GM21423 (cell line): ENCODE results near the gene MEF2C.

Experiments used
- ATAC-seq: cut with Tn5 transposase; IDR thresholded peaks from one replicate; pipeline ENCODE4 v1.9.1; 2021; ENCODE audit warnings: mild to moderate bottlenecking, moderate library complexity; ENCODE audit not compliant: unreplicated experiment

Gene MEF2C

DNA sequence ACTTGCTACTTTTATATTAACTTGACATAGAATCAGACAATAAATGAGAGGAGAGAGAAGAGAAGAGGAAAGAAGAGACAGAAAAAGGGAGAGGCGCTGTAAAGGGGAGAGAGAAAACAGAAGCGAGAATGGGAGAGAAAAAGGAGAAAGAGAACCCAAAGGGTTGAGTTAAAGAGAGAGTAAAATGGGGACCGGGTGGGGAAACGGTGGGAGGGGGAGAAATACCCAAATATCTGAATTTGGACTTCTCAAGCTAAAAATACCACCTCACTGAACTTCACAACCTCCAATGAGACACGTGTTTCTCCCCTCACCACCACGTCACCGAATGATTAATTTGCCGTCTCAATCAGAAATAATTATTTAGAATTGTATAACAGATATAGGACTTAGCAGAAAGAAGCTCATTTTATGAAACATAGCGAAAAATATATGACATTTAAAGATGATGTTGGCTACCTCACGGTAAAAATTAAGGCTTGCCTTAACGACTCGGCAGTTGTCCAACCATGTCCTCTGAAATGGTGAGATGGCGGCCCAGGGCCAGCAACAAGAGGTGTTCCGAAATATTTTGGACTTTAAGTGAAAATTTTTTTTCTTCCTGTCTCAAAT is 204.1 kb downstream of the MEF2C start:
- no peak for ATAC-seq

DNA sequence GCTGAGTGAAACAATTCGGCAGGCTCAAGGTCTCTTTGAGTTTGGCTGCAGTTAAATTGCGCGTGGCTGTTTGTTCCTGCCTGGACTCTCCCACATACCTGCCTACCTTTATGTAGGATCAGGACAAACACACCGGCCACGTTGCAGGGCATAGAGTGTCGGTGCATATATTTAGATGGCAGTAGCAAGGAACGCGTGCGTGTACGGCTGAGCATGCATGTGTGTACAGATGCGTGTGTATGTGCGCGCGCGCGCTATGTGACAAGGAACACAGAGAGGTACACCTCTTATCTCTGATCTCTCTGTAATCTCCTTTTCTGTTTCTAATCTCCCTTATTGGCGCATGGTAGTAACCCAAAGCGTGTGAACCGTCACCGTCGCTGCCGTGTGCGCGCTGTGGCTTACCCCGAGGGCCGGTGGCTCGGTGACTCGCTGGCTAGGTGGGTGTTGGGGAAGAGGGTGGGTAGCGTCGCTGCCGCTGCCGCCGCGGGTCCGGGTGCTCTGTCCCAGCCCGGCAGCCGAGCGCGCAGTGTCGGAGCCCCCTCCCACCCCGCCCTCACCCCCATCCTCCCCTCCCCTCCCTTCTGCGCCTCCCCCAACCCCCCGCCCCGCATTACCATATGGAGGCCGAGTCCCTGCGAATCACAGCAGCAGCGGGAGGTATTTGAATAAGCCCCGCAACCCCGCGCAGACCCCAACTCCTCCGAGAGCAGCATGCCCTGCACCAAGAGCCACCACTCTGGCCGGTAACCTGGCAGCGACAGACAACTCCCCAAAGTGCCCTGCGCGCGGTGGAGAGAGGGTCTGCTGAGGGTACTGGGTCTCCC is 204.8 kb downstream of the MEF2C start:
- no peak for ATAC-seq

DNA sequence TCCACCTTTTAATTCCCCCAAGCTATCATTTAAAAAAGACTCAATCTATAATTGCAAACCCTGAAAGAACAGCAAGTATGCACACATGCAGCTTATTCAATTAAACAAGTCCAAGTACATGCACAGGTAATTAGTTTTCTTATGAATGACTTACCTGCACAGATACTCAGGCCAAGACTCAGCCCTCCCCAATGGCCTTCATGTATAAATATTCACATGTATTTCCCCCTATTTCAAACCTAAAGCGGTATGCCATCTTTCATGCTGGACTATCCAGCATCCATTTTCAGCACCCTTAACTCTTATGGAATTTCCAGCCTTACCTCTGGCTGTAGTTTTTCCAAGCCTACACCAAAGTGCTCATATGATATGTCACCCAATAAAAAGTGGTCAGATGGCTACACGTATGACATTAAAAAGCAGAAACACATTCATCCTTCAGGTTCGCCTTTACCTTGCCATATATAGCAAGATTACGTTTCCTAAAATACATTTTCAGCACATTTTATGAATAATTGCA is 205.5 kb downstream of the MEF2C start:
- no peak for ATAC-seq

DNA sequence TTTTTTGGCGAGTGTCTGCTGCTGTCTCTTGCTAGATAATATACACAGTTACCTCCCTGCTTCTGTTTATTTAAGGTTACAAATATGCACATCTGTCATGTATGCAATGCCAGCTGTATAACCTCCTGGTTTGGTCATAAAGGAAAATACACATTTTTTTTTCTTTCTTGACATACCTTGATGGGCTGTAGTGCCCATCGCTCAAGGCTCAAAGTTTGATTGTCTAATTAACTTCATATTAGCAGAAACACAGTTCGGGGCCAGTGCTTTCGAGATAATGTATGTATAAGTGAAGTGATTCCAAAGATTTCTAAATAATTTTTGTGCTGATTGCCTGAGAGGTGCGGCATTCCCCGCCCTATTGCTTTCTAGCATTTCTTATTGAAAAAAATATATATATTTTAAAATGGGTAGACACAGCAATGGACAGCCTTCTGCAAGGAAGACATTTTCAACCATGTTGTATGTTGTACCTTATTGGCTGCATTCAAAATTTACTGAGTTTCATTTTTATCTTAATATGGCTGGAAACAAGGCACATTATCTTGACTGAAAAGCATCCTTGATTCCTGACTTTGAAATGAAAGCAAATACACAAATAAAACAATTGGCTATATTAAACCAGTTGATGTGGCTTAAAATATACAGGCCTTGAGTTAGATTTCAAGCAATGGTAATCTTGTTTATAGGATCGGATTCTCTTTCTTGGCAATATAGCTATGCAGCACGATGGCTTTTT is 206.2 kb downstream of the MEF2C start:
- ATAC-seq: no peak

DNA sequence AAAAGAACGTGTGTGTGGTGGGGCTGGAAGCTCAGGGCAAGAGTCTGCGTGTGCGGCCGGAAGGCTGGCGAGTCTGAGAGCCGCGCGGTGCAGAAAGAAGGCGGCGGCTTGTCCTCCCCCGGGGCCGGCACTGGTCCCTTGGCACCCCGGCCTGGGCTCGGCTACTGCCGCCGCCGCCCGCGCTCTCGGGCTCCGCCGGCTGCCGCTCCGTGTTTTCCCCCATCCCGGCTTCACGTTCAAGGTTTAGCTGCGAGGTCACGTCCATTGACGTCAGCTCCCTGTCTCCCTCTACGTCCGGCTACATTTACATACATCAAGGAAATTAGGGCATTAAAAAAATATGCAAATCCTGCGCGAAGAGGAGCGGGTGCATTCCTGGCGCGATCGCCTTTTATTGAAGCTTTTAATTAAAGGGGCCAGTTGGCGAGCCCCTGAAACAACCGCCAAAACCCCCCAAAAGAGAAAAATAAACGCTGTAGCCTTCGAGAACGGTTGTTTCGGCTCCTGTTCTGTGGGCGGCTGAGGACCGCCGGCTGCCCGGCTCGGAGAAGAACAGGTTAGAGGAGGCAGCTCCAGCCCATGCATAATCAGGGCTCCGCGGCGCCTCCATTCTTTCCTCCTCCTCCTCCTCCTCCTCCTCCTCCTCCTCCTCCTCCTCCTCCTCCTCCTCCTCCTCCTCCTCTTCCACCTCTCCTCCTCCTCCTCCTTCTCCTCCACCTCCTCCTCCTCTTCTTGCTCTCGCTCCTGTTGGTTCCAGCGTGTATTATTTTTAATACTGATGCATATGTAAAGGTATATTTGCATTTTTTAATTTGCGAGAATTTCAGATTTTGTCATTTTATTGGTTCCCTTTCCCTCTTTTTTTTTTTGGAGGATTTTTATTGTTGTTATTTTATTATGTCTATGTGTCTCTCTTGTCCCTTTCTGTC is 207.0 kb downstream of the MEF2C start:
- ATAC-seq: peak; percentile 37

DNA sequence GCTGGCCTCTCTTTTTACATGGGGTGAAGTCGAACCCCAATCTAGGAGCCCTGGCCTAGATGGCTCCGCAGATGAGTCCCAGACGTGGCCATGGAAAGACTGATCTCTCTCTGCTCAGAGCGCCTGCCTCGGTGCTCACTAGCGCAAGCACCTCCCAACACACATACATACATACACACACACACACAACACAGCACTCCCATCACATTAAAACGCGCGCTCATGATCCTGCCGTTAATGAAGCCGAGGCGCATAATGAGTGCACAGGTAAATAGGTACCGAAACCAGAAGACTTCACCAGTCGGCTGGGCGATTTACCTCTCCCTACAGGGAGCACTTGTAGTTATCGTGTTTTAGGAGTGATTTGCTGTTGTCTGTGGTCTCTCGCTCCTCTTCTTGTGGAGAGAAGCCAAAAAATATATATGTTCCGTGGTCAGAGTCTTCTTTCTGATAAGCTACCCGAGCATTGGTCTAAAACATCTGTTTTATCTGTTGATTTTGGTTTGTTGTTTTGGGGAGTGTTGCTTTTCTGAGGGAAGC is 207.7 kb downstream of the MEF2C start:
- peak; percentile 15 for ATAC-seq

DNA sequence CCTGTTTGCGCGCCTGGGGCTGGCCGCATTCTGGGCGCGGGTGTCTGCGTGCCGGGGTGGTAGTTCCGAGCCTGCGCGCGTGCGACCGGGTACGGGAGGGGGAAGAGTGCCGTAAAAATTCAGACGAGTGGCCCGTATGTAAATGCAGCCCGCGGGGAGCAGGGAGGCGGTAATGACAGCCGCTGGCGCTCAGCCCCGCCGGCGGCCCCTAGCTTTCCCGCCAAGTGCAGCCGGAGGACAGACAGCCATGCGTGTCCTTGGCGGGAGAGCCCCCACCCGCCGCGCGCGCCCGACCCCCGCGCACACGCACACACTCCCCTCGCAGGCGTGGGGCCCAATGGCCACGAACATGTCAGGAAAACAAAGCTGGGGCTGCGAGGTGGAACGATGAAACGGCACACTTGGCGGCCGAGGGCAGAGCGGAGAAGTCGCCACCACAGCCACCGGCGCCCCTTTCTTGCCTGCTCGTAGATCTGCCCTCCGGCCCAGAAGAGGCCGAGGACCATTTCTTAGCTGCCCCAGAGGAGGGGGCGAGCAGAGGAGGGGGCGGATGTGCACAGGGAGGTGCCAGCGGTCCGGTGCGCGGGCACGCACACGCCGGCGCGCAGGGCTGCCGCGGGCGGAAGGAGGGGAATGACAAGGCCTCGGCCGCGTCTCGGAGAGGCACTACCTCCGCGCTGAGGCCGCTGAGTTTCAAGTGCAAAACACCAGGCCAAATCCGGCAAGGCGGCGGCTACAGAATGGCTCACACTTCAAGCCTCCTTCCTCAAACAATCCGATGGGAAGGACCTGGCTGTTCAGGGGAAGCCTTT is 208.4 kb downstream of the MEF2C start:
- peak; percentile 73 for ATAC-seq

DNA sequence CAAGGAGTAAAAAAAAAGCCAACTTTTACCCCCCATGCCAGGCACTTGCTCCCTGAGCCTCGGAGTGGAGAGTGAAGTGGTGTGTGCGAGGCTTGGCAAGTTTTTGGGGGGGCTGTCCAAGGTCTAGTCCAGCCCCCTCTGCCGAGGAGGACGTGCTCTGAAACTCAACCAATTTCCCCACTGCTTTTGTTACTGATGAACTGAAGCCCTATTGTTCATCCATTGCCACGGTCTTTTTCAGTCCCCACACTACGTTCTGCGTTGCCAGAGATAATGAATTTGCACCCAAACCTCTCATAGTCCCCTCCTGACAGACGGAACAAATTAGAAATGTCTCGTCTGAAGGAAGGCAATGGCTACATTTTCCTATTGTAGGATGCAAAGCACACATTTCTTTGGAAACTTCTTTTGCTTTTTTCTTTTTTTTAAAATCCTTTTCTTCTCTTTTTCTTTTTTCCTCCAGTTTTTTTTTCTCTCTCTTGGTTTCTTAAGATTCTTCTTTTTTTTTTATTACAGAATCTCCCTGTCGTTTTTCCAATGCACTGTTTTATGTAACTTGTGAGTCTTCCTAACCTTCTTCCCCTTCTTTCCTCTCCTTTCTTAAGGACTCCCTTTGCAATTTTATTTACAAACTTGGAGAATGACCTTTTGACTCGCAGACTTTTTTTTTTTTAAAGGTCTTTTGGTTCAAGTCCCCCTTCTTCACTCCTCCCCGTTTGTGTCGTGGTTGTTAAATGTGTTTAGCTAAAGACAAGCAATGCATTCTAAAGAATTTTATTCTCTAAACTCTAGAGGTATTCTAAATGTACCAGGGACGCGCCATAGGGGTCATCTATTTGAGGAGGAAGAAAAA is 209.5 kb downstream of the MEF2C start:
- no peak for ATAC-seq

DNA sequence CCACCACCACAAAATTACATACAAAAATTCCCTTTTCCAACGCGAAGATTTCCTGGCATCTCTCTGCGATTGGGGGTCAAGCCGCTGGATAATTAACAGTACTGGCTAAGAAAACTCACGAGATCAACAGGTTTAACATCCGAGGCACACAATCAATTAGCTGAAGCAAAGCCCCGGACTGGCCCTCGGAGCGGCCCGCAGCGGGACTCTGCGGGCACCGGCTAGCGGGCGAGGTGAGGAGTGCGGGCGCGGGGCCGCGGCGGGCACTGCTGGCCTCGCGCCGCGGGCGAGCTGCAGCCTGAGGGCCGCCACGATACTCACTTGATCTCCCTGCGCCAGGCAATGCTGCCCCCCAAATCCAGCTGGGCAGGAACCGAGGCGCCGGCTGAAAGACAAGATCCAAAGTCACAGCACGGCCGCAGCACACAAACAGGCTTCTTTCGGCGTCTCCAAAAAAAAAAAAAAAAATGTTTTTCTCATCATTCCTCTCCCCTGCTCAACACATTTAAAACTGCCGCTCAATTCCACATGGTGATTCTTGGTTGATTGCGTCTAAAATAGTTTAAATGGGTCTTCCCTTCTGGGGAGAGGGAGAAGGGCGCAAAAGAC is 210.2 kb downstream of the MEF2C start:
- ATAC-seq: no peak

DNA sequence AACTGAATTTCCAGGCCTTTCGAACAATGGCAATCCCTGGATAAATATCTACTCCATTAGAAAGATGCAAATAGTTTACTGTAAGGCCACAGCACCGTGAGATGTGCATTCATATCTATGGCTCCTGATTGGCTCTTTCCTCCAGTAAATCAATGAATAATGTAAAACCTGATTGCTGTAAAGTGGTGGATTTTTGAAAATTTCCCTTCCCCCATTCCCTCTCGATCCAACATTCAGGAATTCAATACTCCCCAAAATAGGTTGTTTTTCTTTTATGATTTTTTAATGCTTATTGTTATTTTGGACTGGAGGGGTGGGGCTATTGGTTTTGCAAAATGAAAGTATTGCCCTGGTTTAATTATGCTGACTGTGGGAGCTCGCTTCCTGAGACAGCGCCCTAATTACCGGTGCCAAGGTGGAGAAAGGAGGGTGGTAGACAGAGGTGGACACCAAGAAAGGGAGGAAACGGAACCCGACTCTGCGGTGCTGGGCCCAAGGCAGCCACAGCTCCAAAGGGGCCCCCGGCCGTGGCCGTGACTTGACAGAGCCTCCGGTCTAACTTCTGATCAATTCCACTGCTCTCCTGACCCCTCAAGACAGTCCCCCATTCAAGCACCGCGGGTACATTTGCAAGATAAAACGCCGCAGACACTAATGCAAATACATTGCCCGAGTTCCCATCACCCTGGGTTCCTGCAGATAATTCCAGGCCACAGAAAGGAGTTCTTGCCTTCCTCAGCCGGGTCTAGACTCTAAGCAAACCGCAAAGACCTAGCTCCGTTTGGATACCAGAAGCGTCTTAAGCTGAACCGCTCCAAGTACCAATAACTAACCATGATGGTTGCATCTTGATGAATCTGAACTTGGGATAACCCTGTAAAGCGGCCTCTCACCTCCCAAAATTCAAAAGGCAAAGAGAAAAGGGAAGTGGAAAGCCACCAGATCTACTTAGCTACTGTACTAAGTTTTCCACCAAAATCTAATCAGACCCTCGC is 211.2 kb downstream of the MEF2C start:
- no peak for ATAC-seq

DNA sequence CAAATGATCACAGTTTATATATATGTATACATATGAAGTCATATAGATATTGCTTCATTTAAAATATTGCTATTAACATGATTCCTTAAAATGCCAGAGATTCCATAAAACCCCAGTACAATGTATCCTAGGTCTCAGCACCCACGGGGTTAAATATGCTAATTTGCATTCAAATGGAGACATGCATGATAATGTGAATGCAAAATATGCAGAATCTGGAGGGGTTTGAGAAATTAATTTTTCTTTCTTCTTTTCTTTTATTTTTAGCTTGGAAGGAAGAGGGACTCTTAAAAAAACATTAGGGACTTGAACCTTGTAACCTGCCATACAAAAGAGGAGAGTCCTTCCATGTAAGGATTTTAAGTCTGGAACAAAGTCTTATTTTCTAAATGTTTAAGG is 211.9 kb downstream of the MEF2C start:
- no peak for ATAC-seq

DNA sequence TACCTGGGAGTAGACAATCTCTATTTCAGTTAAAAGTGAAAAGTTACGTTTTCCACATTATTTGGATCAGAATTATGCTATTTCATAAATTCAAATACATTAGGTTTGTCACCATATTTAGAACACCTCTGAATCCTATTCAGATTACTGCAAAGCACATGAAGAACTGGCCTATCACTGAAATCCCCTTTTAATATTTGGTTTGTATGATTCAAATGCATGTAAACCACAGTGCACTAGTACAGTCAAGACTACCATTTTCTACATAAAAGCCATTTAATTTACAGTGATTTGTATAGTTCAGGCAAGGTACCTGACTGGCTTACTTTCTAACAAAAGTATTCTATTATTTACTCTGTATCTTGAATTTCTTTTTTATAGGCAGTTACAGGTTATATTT is 212.5 kb downstream of the MEF2C start:
- ATAC-seq: no peak

DNA sequence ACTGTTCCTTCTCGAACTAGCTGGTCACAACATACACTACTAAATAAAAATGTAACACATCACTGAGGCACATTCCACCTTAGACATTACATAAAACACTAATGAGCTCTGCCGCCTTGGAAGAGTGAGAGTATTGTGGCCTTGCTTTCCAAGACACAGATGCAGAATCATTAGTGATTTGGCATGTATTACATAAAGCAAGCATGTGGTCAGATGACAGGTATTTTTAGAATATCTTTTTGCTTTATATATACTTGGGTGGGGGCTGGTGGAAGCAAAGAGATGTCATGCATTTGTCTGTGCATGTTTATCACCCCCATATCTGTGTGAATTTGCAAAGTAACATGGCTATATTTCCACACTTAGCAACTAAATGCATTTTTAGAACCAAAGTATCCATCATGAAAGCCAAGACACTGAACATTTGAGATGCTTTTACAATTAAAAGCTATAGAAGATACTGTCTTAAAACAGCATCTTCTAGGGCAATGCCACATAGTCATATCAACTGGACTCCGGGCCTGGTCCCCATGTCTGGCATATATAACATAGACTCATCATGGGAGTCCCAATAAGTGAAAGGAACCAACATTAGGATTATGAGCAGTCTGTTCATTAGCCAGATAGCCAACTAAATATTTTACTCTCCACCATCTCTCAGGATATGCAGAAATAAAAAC is 213.5 kb downstream of the MEF2C start:
- no peak for ATAC-seq

DNA sequence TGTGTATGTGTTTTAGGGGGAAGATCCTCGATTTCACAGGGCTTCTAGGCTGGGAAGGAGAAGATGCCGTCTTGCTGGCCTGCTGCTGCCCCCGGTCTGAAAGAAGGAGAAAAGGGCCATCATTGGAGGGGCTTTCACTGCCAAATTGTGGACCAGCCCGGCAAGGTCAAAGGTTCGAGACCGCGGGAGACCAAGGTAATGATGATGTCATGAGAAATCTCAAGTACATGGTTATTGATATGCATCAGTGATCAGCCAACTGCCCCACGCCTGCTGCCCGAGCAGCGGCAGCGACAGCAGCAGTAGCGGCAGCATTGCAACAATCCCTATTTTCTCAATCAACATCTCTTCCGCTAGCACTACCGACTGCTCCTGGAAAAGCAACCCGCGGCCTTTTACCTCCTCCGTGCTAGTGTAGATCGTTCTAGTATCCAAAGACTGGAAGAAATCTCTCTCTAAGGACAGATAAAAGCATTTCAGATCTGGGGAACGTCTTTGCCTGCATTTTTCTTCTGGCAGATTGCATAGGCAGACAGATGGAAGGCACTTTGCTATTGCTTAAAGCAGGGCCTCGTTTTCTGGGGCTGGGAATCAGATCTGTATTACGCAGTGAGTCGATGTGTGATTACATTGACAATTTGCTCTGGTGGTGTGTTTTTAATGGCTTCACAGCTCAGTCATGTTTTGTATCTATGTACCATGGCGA is 215.3 kb downstream of the MEF2C start:
- no peak for ATAC-seq
